ENCODE results near the gene NPIPA1. TPM values are rescaled to one million over a fixed set of nuclear protein-coding genes. Genes with fewer than 3 reads are reported as not detected.
A peak's percentile ranks its signal among the peaks of the same experiment; 100 is the strongest.
"Not testable (repeated sequence)": the region's sequence is repeated elsewhere in the genome, so short reads cannot be mapped to it uniquely, and the experiment has no call there.

The NPIPA1 gene
- total and polyA plus RNA-seq, 7 experiments from 2014 or later: 1.6 to 181 (median 115) TPM

- ATAC-seq, H3K36me3 Mint-ChIP-seq, CTCF ChIA-PET: not testable (repeated sequence)
Measured at GRCh38 chr16:14909744-14910143, 27.5 kb upstream of the NPIPA1 start.

GRCh38 chr16:14910833-14911629, 26.2 kb upstream of the NPIPA1 start:
- H3K27me3 ChIP-seq (ENCODE audit: control insufficient read depth in 2 of 2, insufficient read depth in 2 of 2, low read length in 2 of 2); H3K4me3 ChIP-seq (ENCODE audit: low read length); H3K9me3 ChIP-seq (ENCODE audit: control insufficient read depth in 2 of 3, low read length in 3 of 3); H3K4me3 Mint-ChIP-seq; H3K27ac ChIP-seq (ENCODE audit: low read depth, low read length); H3K4me1 ChIP-seq (ENCODE audit: control insufficient read depth in 2 of 2, insufficient read depth in 2 of 2, low read length in 2 of 2); H3K36me3 ChIP-seq (ENCODE audit: control insufficient read depth in 2 of 3, insufficient read depth in 3 of 3, low read length in 3 of 3); H3K9me3 Mint-ChIP-seq; H3K27me3 Mint-ChIP-seq; DNase-seq; CTCF ChIA-PET; H3K36me3 Mint-ChIP-seq; intact Hi-C loops (cut with micrococcal nuclease); POLR2A ChIA-PET; H3K4me1 Mint-ChIP-seq; H3K27ac Mint-ChIP-seq: not testable (repeated sequence)
- ATAC-seq: peak; percentile 96

More at GRCh38 chr16:14909744-14910143, 27.5 kb upstream of the NPIPA1 start:
- H3K9me3 Mint-ChIP-seq; H3K4me1 ChIP-seq (ENCODE audit: control insufficient read depth in 2 of 2, insufficient read depth in 2 of 2, low read length in 2 of 2); H3K4me3 Mint-ChIP-seq; DNase-seq; H3K27me3 Mint-ChIP-seq; H3K27ac Mint-ChIP-seq; H3K9me3 ChIP-seq (ENCODE audit: control insufficient read depth in 2 of 3, low read length in 3 of 3); POLR2A ChIA-PET; H3K27ac ChIP-seq (ENCODE audit: low read depth, low read length); H3K27me3 ChIP-seq (ENCODE audit: control insufficient read depth in 2 of 2, insufficient read depth in 2 of 2, low read length in 2 of 2); intact Hi-C loops (cut with micrococcal nuclease); H3K4me1 Mint-ChIP-seq; H3K36me3 ChIP-seq (ENCODE audit: control insufficient read depth in 2 of 3, insufficient read depth in 3 of 3, low read length in 3 of 3); H3K4me3 ChIP-seq (ENCODE audit: low read length): not testable (repeated sequence)

- H3K4me1 ChIP-seq (ENCODE audit: control insufficient read depth in 2 of 2, insufficient read depth in 2 of 2, low read length in 2 of 2); H3K36me3 Mint-ChIP-seq; H3K27me3 ChIP-seq (ENCODE audit: control insufficient read depth in 2 of 2, insufficient read depth in 2 of 2, low read length in 2 of 2); H3K36me3 ChIP-seq (ENCODE audit: control insufficient read depth in 2 of 3, insufficient read depth in 3 of 3, low read length in 3 of 3); POLR2A ChIA-PET; CTCF ChIA-PET; H3K4me3 ChIP-seq (ENCODE audit: low read length); H3K27ac ChIP-seq (ENCODE audit: low read depth, low read length); H3K9me3 ChIP-seq (ENCODE audit: control insufficient read depth in 2 of 3, low read length in 3 of 3); H3K27ac Mint-ChIP-seq; intact Hi-C loops (cut with micrococcal nuclease); H3K4me1 Mint-ChIP-seq; H3K27me3 Mint-ChIP-seq; ATAC-seq; H3K9me3 Mint-ChIP-seq: not testable (repeated sequence)
- peak; percentile 19 to 65 (median 51) for DNase-seq
- peak overlapping the region in 6 of 10 donors; percentile 62 to 85 (median 73) for H3K4me3 Mint-ChIP-seq
Measured at GRCh38 chr16:14911954-14912353, 25.3 kb upstream of the NPIPA1 start.

GRCh38 chr16:14912588-14912987, 24.7 kb upstream of the NPIPA1 start:
- H3K4me3 Mint-ChIP-seq; ATAC-seq; H3K9me3 Mint-ChIP-seq; H3K4me1 ChIP-seq (ENCODE audit: control insufficient read depth in 2 of 2, insufficient read depth in 2 of 2, low read length in 2 of 2); DNase-seq; H3K4me3 ChIP-seq (ENCODE audit: low read length); intact Hi-C loops (cut with micrococcal nuclease); H3K27me3 ChIP-seq (ENCODE audit: control insufficient read depth in 2 of 2, insufficient read depth in 2 of 2, low read length in 2 of 2); POLR2A ChIA-PET; H3K36me3 ChIP-seq (ENCODE audit: control insufficient read depth in 2 of 3, insufficient read depth in 3 of 3, low read length in 3 of 3); H3K9me3 ChIP-seq (ENCODE audit: control insufficient read depth in 2 of 3, low read length in 3 of 3); H3K27ac Mint-ChIP-seq; H3K27me3 Mint-ChIP-seq; H3K36me3 Mint-ChIP-seq; CTCF ChIA-PET; H3K4me1 Mint-ChIP-seq; H3K27ac ChIP-seq (ENCODE audit: low read depth, low read length): not testable (repeated sequence)

- CTCF ChIA-PET; intact Hi-C loops (cut with micrococcal nuclease); H3K9me3 Mint-ChIP-seq; H3K9me3 ChIP-seq (ENCODE audit: control insufficient read depth in 2 of 3, low read length in 3 of 3); H3K27ac ChIP-seq (ENCODE audit: low read depth, low read length); H3K4me1 ChIP-seq (ENCODE audit: control insufficient read depth in 2 of 2, insufficient read depth in 2 of 2, low read length in 2 of 2); H3K27me3 Mint-ChIP-seq; H3K4me3 ChIP-seq (ENCODE audit: low read length); H3K4me1 Mint-ChIP-seq; ATAC-seq; H3K4me3 Mint-ChIP-seq; H3K36me3 ChIP-seq (ENCODE audit: control insufficient read depth in 2 of 3, insufficient read depth in 3 of 3, low read length in 3 of 3); POLR2A ChIA-PET; H3K27me3 ChIP-seq (ENCODE audit: control insufficient read depth in 2 of 2, insufficient read depth in 2 of 2, low read length in 2 of 2); H3K36me3 Mint-ChIP-seq; H3K27ac Mint-ChIP-seq: not testable (repeated sequence)
- DNase-seq: peak in 1 of 9 donors; percentile 21
Measured at GRCh38 chr16:14918504-14918903, 18.7 kb upstream of the NPIPA1 start.

GRCh38 chr16:14919837-14920600, 17.2 kb upstream of the NPIPA1 start:
- DNase-seq; H3K36me3 ChIP-seq (ENCODE audit: control insufficient read depth in 2 of 3, insufficient read depth in 3 of 3, low read length in 3 of 3); H3K4me1 ChIP-seq (ENCODE audit: control insufficient read depth in 2 of 2, insufficient read depth in 2 of 2, low read length in 2 of 2); intact Hi-C loops (cut with micrococcal nuclease); CTCF ChIA-PET; H3K27me3 ChIP-seq (ENCODE audit: control insufficient read depth in 2 of 2, insufficient read depth in 2 of 2, low read length in 2 of 2); H3K9me3 Mint-ChIP-seq; H3K9me3 ChIP-seq (ENCODE audit: control insufficient read depth in 2 of 3, low read length in 3 of 3); H3K4me1 Mint-ChIP-seq; POLR2A ChIA-PET; H3K36me3 Mint-ChIP-seq; H3K4me3 Mint-ChIP-seq; H3K27ac Mint-ChIP-seq; H3K27me3 Mint-ChIP-seq; H3K4me3 ChIP-seq (ENCODE audit: low read length); H3K27ac ChIP-seq (ENCODE audit: low read depth, low read length); ATAC-seq: not testable (repeated sequence)

GRCh38 chr16:14922285-14922684, 15.0 kb upstream of the NPIPA1 start:
- ATAC-seq, H3K4me3 Mint-ChIP-seq: not testable (repeated sequence)

More at GRCh38 chr16:14922285-14922684, 15.0 kb upstream of the NPIPA1 start:
- POLR2A ChIA-PET; H3K4me3 ChIP-seq (ENCODE audit: low read length); H3K9me3 Mint-ChIP-seq; intact Hi-C loops (cut with micrococcal nuclease); H3K9me3 ChIP-seq (ENCODE audit: control insufficient read depth in 2 of 3, low read length in 3 of 3); CTCF ChIA-PET; H3K27ac Mint-ChIP-seq; H3K36me3 ChIP-seq (ENCODE audit: control insufficient read depth in 2 of 3, insufficient read depth in 3 of 3, low read length in 3 of 3); H3K27me3 ChIP-seq (ENCODE audit: control insufficient read depth in 2 of 2, insufficient read depth in 2 of 2, low read length in 2 of 2); H3K27ac ChIP-seq (ENCODE audit: low read depth, low read length); H3K36me3 Mint-ChIP-seq; DNase-seq; H3K27me3 Mint-ChIP-seq; H3K4me1 ChIP-seq (ENCODE audit: control insufficient read depth in 2 of 2, insufficient read depth in 2 of 2, low read length in 2 of 2); H3K4me1 Mint-ChIP-seq: not testable (repeated sequence)
